ENCODE data around the gene TP53BP1.

DNA sequence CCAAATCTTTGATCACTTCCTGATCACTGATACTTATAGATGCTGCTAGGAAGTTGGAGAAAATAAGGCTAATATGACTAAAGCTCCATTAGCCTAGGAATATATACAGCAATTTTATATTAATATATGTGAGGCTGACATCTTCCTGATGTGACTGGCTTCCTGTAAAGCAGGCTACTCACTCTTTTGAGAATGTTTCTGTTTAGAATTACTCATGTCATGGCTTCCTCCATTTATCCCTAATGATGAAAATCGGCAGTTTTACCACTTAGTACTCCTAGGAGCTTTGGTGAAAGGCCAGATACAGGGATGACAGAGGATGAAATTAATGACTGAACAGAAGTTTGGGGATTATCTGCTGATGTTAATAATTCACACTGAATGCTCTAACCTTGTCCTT lies 20.6 kb upstream of the TP53BP1 start:
- TF ChIP-seq, protein P1, sequence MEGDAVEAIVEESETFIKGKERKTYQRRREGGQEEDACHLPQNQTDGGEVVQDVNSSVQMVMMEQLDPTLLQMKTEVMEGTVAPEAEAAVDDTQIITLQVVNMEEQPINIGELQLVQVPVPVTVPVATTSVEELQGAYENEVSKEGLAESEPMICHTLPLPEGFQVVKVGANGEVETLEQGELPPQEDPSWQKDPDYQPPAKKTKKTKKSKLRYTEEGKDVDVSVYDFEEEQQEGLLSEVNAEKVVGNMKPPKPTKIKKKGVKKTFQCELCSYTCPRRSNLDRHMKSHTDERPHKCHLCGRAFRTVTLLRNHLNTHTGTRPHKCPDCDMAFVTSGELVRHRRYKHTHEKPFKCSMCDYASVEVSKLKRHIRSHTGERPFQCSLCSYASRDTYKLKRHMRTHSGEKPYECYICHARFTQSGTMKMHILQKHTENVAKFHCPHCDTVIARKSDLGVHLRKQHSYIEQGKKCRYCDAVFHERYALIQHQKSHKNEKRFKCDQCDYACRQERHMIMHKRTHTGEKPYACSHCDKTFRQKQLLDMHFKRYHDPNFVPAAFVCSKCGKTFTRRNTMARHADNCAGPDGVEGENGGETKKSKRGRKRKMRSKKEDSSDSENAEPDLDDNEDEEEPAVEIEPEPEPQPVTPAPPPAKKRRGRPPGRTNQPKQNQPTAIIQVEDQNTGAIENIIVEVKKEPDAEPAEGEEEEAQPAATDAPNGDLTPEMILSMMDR (IDR thresholded peaks at IDR 0.05), result no peak
- no peak for TF ChIP-seq POLR2A (IDR thresholded peaks at IDR 0.05)
